Liver (tissue), 3 donors: ENCODE data around the gene LDLRAD1.

Source experiments
- GABPA ChIP-seq, 2 donors: IDR thresholded peaks in 1 of 2; conservative IDR thresholded peaks in 1 of 2; 2 replicates each; pipeline ENCODE4 v1.6.1; 2016; ENCODE audit warnings: antibody characterized with exemption in 2 of 2, mild to moderate bottlenecking in 1 of 2, moderate library complexity in 1 of 2
- RAD21 ChIP-seq, 2 donors: IDR thresholded peaks; 2 replicates each; pipeline ENCODE4 v1.6.1; 2016; ENCODE audit warnings: antibody characterized with exemption in 2 of 2, mild to moderate bottlenecking in 2 of 2
- TF ChIP-seq, protein P1 (sequence below): fragments of 150-350 bp; IDR thresholded peaks from 2 replicates; pipeline ENCODE4 v1.5.1; 2017; ENCODE audit warnings: improper control_type of control experiment, low read depth, low read length; ENCODE audit not compliant: missing input control
- TF ChIP-seq, protein P2 (sequence below): IDR thresholded peaks from 2 replicates; pipeline ENCODE4 v1.6.1; 2016; ENCODE audit warnings: antibody characterized with exemption
- donor health status: healthy.
- donor health status: healthy.

DNA sequence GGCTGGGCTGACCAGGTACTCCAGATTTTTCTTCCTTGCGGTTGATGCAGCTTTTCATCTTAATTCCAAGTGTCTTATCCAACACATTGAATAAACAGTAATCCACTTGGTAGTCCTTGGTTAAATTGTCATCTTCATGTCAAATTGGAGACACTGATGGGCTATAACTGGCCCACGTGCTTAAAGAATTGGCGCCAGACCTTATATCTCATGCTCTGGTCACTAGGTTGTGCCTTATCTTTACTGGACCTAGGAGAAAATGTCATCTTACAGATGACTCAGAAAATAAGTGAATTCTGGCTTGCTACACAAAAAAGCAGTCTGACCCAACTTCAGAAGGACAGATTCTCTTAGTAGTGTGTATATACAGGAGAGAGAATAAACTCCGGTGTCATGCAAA lies 55.6 kb downstream of the LDLRAD1 start:
- TF ChIP-seq, protein P1, sequence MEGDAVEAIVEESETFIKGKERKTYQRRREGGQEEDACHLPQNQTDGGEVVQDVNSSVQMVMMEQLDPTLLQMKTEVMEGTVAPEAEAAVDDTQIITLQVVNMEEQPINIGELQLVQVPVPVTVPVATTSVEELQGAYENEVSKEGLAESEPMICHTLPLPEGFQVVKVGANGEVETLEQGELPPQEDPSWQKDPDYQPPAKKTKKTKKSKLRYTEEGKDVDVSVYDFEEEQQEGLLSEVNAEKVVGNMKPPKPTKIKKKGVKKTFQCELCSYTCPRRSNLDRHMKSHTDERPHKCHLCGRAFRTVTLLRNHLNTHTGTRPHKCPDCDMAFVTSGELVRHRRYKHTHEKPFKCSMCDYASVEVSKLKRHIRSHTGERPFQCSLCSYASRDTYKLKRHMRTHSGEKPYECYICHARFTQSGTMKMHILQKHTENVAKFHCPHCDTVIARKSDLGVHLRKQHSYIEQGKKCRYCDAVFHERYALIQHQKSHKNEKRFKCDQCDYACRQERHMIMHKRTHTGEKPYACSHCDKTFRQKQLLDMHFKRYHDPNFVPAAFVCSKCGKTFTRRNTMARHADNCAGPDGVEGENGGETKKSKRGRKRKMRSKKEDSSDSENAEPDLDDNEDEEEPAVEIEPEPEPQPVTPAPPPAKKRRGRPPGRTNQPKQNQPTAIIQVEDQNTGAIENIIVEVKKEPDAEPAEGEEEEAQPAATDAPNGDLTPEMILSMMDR = no peak
- TF ChIP-seq, protein P2, sequence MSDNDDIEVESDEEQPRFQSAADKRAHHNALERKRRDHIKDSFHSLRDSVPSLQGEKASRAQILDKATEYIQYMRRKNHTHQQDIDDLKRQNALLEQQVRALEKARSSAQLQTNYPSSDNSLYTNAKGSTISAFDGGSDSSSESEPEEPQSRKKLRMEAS = no peak
- TF ChIP-seq RAD21 (IDR thresholded peaks at IDR 0.05) (no peak), GABPA (IDR thresholded peaks at IDR 0.05 in 1 of 2, conservative IDR thresholded peaks at IDR 0.05 in 1 of 2) (no peak)
